Measurements from ENCODE around the gene CUZD1.
"Not testable (repeated sequence)": the region's sequence is repeated elsewhere in the genome, so short reads cannot be mapped to it uniquely, and the experiment has no call there.

CUZD1 gene

DNA sequence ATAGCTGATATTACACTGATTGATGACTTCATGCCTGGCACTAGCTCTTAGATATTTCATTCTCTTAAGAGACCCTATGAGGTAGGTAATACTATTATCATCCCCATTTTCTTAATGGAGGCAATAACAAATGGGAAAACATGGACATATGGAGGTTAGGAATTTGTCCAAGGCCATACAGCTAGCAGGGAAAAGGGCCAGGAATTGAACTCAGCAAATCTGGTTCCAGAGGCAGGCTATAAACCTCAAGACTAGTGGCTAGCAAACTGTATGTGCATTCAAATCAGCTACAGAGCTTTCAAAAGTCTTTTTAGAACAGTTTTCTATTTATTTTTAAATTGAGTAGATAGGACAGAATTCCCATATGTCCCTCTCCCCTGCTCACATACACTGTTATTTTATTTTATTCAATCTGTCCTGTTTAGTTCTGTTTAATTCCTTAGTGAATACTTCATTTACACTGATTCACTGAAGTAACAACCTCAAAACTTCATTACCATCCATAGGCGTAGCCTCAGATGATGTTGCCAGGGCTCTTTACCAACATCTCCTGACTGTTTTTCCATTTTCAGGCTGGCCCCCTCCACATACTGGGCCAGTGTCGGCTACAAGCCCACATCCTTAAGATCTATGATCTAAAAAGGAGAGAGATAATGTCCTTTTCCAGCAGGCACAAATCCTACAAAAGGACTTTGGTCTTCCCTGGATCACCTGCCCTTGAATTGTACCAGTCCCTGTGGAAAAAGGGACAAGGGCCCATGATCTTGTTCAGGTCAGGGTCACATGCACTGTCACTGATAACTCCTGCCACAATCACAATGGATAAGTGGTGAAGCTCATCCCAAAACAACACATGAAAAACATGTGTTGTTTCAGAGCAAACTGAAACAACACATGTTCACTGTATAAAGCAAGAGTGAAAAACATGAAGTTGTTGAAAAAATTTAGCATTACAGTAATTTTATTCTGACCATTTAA, 17.8 kb upstream of the CUZD1 start:
- TF ChIP-seq, protein P1, sequence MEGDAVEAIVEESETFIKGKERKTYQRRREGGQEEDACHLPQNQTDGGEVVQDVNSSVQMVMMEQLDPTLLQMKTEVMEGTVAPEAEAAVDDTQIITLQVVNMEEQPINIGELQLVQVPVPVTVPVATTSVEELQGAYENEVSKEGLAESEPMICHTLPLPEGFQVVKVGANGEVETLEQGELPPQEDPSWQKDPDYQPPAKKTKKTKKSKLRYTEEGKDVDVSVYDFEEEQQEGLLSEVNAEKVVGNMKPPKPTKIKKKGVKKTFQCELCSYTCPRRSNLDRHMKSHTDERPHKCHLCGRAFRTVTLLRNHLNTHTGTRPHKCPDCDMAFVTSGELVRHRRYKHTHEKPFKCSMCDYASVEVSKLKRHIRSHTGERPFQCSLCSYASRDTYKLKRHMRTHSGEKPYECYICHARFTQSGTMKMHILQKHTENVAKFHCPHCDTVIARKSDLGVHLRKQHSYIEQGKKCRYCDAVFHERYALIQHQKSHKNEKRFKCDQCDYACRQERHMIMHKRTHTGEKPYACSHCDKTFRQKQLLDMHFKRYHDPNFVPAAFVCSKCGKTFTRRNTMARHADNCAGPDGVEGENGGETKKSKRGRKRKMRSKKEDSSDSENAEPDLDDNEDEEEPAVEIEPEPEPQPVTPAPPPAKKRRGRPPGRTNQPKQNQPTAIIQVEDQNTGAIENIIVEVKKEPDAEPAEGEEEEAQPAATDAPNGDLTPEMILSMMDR (conservative IDR thresholded peaks at IDR 0.05; ENCODE audit: low read length) = no peak
- no peak overlapping the region for H3K4me3 ChIP-seq (ENCODE audit: low read length)
- no peak for DNase-seq (ENCODE audit: low read depth)

DNA sequence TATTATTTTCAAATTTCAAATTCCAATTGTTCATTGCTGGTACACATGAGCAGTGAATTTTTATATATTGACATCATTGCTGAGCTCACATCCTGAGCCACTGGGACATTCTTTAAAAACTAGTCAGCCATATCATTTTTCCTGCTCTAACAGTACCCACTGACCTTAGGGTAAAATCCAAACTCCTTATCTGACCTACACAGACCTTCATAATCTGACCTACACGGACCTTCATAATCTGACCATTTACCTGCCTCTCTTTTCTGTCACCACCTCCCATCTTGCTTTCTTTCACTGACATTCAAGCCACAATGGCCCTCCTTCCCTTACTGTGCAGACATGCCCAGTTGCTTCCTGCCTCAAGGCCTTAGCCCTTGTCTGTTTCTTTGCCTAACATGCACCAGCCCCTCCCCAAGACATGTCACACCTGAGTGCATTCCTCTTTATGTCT, 16.1 kb upstream of the CUZD1 start:
- peak; percentile 60 for DNase-seq (ENCODE audit: low read depth)
- TF ChIP-seq, protein P1 (conservative IDR thresholded peaks at IDR 0.05; ENCODE audit: low read length) = no peak
- H3K4me3 ChIP-seq (ENCODE audit: low read length) = no peak overlapping the region

DNA sequence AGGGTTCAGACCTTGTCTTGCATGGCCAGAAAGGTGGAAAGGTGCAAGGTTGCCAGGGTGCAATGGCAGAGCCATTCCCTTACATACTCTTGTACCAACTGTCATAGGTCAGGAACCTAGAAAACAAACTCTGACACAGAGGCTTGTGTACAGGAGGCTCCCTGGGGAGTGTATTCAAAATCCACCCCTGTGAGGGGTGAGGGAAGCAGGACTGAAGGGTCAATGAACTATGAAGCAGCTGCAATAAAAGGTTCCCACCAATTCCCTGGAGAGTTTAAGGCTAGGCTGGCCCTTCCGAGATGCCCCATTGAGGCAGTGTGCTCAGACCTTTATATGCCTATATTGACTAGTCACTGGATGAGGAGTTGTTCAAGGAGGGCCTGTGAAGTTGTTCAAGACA, 13.9 kb upstream of the CUZD1 start:
- TF ChIP-seq, protein P1 (conservative IDR thresholded peaks at IDR 0.05; ENCODE audit: low read length) = no peak
- no peak for DNase-seq (ENCODE audit: low read depth)
- no peak overlapping the region for H3K4me3 ChIP-seq (ENCODE audit: low read length)

DNA sequence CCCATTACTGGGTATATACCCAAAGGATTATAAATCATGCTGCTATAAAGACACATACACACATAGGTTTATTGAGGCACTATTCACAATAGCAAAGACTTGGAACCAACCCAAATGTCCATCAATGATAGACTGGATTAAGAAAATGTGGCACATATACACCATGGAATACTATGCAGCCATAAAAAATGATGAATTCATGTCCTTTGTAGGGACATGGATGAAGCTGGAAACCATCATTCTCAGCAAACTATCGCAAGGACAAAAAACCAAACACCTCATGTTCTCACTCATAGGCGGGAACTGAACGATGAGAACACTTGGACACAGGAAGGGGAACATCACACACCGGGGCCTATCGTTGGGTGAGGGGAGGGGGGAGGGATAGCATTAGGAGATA, 12.4 kb upstream of the CUZD1 start:
- not testable (repeated sequence) for DNase-seq (ENCODE audit: low read depth)

DNA sequence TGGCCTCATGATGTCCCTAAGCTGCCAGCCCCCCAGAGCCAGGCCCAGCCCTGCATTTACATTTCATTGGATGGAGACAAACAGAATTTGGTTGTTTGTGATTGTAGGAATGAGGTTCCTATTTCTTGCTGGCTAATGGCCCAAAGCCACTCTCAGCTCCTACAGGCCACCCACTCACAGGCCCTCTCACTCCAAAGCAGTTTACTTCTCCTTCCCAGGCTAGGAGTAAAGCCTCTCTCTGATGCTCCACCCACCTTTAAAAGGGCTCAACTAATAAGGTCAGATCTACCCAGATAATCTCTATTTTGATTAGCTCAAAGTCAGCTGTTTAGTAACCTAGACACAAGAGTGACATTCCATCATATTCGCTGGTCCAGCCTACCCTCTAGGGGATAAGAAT, 11.2 kb upstream of the CUZD1 start:
- TF ChIP-seq, protein P1 (conservative IDR thresholded peaks at IDR 0.05; ENCODE audit: low read length) = no peak
- H3K4me3 ChIP-seq (ENCODE audit: low read length) = no peak overlapping the region
- DNase-seq (ENCODE audit: low read depth) = peak; percentile 17

More for the DNA sequence above, 12.4 kb upstream of the CUZD1 start:
- H3K4me3 ChIP-seq (ENCODE audit: low read length) = not testable (repeated sequence)

DNA sequence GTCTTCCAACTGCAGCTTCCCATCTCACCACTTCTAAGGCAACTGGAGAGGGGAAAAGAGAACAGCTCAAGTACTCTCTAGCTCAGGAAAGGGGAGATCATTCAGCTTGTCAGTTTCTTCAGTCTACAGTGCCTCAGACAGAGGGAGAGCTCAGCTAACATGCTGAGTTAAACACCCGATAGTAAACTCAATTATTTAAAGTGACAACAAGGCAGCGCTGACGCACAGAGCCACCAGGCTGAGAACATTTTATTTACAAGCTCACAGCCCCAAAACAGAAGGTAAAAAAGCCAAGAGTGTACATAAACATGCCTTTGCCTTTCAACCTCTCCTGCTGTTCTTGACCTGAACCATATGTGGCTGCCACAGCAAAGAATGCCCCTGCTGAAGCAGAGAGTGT, 10.1 kb upstream of the CUZD1 start:
- TF ChIP-seq, protein P1 (conservative IDR thresholded peaks at IDR 0.05; ENCODE audit: low read length) = no peak
- H3K4me3 ChIP-seq (ENCODE audit: low read length) = no peak overlapping the region
- DNase-seq (ENCODE audit: low read depth) = no peak

DNA sequence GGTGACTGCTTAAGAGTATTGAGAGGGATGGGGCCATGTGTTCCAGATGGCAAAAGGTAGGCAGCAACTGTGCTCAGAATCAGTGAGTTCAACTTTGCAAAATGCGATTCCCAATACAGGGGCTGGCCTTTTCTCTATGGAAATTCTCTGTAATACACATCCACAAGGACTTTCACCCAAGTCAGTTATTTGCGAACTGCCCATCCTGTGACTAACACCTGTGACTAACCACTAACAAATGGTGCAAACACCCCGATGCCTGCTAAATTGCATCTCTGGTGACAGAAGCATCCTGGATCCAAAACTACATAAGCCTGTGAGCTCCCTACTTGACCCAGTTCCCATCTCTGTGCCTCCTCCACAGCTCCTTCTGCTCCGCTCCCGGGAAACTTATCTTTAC, 9.0 kb upstream of the CUZD1 start:
- H3K4me3 ChIP-seq (ENCODE audit: low read length) = no peak overlapping the region
- TF ChIP-seq, protein P1 (conservative IDR thresholded peaks at IDR 0.05; ENCODE audit: low read length) = no peak
- peak; percentile 88 for DNase-seq (ENCODE audit: low read depth)

Measured in AG10803 (cell line).